NT2/D1 (cell line): ENCODE results near the gene EEF1AKMT3.

Experiments
- DNase-seq: peaks from one replicate; pipeline ENCODE4 v3.0.0-alpha.2; 2011; ENCODE audit warnings: low read depth, low spot score
- H3K27me3 ChIP-seq: 2 replicates; pipeline ENCODE4 v1.6.0; 2011; ENCODE audit warnings: mild to moderate bottlenecking; ENCODE audit not compliant: insufficient read length, insufficient read depth
- H3K36me3 ChIP-seq: 2 replicates; pipeline ENCODE4 v1.6.1; 2011; ENCODE audit warnings: mild to moderate bottlenecking, low read length, mixed read lengths; ENCODE audit not compliant: insufficient read depth, insufficient read length
- H3K4me1 ChIP-seq: 2 replicates; pipeline ENCODE4 v1.5.1; 2011; ENCODE audit not compliant: insufficient read depth, insufficient read length
- H3K4me3 ChIP-seq: 2 replicates; pipeline ENCODE4 v1.5.1; 2011; ENCODE audit warnings: low read depth; ENCODE audit not compliant: insufficient read length
- H3K9ac ChIP-seq: 2 replicates; pipeline ENCODE4 v1.6.0; 2011; ENCODE audit warnings: low read depth; ENCODE audit not compliant: insufficient read length
- H3K9me3 ChIP-seq: 2 replicates; pipeline ENCODE4 v1.5.1; 2011; ENCODE audit warnings: mild to moderate bottlenecking, low read length; ENCODE audit not compliant: insufficient read depth
- SUZ12 ChIP-seq: IDR thresholded peaks from 2 replicates; pipeline ENCODE4 v1.6.1; 2011; ENCODE audit not compliant: insufficient read length, insufficient read depth; ENCODE audit errors: extremely low read depth
- YY1 ChIP-seq: IDR thresholded peaks from 2 replicates; pipeline ENCODE4 v1.6.1; 2011; ENCODE audit not compliant: insufficient read length, insufficient read depth
- ZNF274 ChIP-seq: IDR thresholded peaks from 2 replicates; pipeline ENCODE4 v1.6.1; 2011; ENCODE audit warnings: mild to moderate bottlenecking, low read depth, low read length

The EEF1AKMT3 gene

DNA sequence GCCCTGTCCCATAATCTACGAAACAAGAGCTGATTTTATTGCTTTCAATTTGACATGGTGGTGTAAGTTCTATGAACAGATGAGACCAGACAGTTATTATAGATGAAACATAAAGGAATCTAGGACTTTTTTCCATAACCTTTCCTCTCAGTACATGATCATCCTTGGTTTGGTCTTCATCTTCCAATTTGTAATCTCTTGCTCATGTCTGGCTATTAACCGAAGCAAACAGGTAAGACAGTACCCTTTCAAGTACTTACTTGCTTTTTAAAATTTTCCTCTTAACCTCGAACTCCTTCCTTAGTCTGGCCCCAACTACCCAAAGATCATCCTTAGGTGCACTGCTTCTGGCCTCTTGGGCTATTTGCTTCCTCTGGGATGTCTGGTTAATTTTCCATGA lies 26.4 kb upstream of the EEF1AKMT3 start:
- Histone ChIP-seq H3K27me3 (peaks cover 9% of the 10 kb centered on the region), H3K9ac (peak overlapping the region; percentile 74), H3K36me3 (peaks cover 52% of the 10 kb centered on the region), H3K9me3 (no peaks in the 10 kb centered on the region), H3K4me3 (peak overlapping the region; percentile 76), H3K4me1 (peaks cover 7% of the 10 kb centered on the region)
- no peak for DNase-seq
- TF ChIP-seq YY1 (no peak), SUZ12 (no peak), ZNF274 (no peak)

DNA sequence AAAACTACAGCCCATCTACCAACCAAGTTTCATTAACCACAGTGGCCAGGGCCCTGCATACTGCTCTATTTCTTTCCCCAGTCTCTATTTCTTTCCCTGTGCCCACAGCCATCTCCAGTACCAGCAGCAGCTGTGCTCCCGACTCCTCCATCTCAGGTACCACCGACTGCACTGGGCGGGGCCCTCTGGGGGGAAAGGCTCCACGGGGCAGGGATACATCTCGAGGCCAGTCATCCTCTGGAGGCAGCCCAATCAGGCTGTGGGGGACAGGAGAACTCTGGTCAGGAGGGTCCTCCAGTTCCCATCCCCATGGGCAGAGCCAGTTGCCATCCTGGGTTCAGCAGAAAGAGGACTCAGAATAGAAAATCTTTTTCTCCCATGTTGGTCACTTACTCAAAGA lies 23.4 kb upstream of the EEF1AKMT3 start:
- no peaks in the 10 kb centered on the region for H3K9me3 ChIP-seq
- H3K4me1 ChIP-seq, result peaks cover 5% of the 10 kb centered on the region
- H3K4me3 ChIP-seq, result no peak overlapping the region
- no peak overlapping the region for H3K9ac ChIP-seq
- H3K36me3 ChIP-seq, result peaks cover 57% of the 10 kb centered on the region
- no peak for DNase-seq
- TF ChIP-seq ZNF274 (no peak), SUZ12 (no peak), YY1 (no peak)
- peaks cover 15% of the 10 kb centered on the region for H3K27me3 ChIP-seq

DNA sequence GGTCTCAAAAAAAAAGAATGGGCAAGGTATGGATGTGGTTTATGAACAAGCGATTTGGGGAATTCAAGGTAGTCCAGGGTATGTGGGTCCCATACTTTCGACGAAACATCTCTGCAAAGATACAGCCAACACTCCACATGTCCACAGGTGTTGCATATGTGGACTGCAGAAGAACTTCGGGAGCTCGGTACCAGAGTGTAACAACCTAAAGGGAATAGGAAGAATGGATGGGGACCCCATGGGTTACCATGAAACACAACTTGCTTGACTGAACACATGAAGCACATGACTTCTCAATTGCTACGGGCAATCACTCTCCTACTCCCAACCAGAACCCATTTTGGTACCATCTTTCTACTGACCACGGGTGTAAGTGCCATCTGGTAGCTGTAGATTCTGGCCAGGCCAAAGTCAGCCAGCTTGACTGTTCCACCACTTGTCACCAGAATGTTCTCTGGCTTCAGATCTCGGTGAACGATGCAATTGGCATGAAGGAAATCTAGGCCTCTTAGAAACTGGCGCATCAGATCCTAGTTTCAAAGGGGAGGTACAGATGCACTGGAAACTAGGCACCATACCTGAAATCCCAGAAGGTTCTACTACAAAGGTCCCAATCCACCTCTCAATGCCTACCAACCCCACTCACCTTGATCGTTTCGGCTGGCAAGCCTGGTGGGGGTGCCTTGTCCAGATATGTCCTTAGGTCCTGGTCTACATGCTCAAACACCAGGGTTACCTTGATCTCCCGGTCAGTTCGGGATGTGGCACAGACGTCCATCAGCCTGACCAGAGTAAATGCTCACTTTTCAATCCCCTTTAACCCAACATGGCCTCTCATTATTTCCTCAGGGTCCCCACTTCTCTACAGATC lies 21.6 kb upstream of the EEF1AKMT3 start:
- Histone ChIP-seq H3K27me3 (peaks cover 27% of the 10 kb centered on the region), H3K9ac (peak overlapping the region; percentile 95), H3K4me3 (peak overlapping the region; percentile 99), H3K4me1 (peaks cover 5% of the 10 kb centered on the region), H3K9me3 (no peaks in the 10 kb centered on the region), H3K36me3 (peaks cover 56% of the 10 kb centered on the region)
- TF ChIP-seq ZNF274 (no peak), SUZ12 (no peak), YY1 (no peak)
- no peak for DNase-seq

DNA sequence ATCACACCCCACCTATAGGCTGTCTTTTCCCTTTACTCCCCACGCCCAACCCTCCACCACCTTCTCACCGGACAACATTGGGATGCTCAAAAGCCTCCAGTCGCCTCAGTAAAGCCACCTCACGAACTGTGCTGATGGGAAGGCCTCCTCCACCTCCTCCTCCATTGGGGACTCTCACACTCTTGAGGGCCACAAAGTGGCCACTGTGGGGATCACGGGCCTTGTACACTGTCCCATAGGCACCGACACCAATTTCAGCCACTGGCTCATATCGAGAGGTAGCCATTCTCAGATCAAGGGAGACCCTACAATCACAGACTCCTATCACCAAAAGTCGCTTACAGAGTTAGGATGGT lies 21.0 kb upstream of the EEF1AKMT3 start:
- TF ChIP-seq YY1 (no peak), SUZ12 (no peak), ZNF274 (no peak)
- Histone ChIP-seq H3K9me3 (no peaks in the 10 kb centered on the region), H3K4me1 (peaks cover 5% of the 10 kb centered on the region), H3K36me3 (peaks cover 50% of the 10 kb centered on the region), H3K4me3 (peak overlapping the region; percentile 99), H3K9ac (peak overlapping the region; percentile 95), H3K27me3 (peaks cover 33% of the 10 kb centered on the region)
- no peak for DNase-seq

DNA sequence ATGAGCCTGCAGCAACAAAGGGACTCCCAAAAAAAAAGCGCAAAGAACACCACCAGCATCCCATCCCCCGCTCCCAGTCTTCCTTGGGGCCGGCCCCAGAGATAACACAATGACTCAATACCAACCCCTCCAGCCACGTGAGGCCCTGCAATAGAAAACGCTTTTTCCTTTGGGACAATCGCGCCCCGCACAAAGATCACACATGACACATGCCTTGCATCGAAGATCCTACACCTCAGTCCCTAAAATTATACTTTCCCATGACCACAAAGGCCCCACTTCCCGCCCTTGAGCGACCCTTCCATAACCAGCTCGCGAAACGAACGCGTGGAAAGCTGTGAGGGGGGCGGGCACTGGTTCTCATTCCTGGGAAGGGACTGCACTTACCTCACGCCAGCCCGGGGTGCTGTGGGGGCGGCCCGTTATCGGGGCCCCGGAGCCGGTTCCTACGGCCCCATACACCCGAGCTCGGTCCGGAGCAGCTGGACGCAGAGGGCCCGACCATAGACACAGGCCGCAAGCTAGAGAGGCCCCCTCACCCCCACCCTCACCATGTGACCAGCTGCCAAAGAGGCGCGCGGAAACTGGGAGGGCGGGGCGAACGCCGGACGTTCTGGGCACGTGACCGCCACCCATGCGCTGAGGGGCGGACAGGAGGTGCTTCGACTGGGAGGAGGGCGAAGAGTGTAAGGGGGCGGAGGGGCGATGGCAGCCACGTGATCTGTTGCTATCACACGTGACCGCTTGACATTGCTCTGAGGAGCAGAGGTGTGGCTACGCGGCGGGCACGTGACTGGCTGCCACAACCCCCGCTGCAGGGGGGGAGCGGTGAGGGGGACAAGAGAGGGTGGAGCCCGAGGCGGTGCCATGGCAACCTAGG lies 20.4 kb upstream of the EEF1AKMT3 start, which contains the start of gene CDK4:
CDK4 (minus strand) TSS at position 523 of the 880 bp plus-strand sequence. CDS start 593 bp downstream, outside the sequence.
- H3K4me1 ChIP-seq, result peaks cover 7% of the 10 kb centered on the region
- peak; percentile 99 for DNase-seq
- no peaks in the 10 kb centered on the region for H3K9me3 ChIP-seq
- H3K36me3 ChIP-seq, result peaks cover 44% of the 10 kb centered on the region
- peak within 1 kb of the TSS; percentile 99 for H3K4me3 ChIP-seq
- peaks cover 40% of the 10 kb centered on the region for H3K27me3 ChIP-seq
- peak within 1 kb of the TSS; percentile 95 for H3K9ac ChIP-seq
- TF ChIP-seq ZNF274 (no peak), SUZ12 (no peak), YY1 (no peak)

DNA sequence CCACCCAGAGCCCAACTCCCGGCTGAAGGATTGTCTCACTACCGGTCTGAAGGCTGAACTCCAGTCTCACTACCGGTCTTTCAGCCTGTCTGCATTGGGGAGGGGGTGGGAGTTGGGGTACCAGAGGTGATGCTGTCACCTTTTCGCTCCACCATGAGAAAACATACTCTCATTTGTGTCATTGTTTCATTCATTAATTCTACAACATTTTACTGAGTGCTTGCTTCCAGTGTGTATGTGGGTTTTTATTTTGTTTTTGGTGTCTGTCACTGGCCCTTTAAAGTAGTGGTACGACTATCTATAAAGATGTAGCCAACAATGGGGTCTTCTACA lies 19.8 kb upstream of the EEF1AKMT3 start:
- H3K36me3 ChIP-seq, result peaks cover 38% of the 10 kb centered on the region
- peaks cover 45% of the 10 kb centered on the region for H3K27me3 ChIP-seq
- H3K9me3 ChIP-seq, result no peaks in the 10 kb centered on the region
- H3K4me3 ChIP-seq, result no peak overlapping the region
- no peak for TF ChIP-seq YY1
- no peak for TF ChIP-seq SUZ12
- TF ChIP-seq ZNF274, result no peak
- H3K4me1 ChIP-seq, result peaks cover 7% of the 10 kb centered on the region
- DNase-seq, result no peak
- H3K9ac ChIP-seq, result no peak overlapping the region

DNA sequence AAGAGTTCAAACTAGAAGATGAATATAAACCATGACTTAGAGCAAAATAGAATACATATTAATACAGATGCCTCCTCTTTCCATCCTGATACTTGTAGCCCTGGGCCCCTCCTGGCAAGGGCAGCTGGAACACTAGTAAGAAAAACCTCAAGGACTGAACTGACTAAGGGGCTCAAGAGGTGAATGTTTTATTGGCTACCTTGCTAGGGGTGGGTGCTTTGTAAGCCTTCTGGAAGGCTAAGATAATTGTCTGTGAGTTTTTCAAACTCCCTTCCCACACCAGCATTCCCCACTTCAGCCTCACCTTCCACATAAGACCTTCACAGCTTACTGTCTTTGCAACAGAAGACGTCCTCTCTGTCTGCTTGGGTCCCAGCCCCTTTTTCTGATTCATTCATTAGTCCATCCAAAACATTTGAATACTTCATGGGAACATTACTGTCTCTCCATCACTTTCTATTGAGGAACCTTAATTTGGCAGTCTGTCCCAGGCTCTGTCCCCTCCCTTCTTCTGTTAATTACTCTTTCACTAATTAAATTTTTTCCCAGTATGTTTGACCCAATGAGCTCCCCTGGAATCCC lies 18.6 kb upstream of the EEF1AKMT3 start:
- Histone ChIP-seq H3K36me3 (peaks cover 27% of the 10 kb centered on the region), H3K27me3 (peaks cover 57% of the 10 kb centered on the region), H3K4me3 (no peak overlapping the region), H3K9me3 (no peaks in the 10 kb centered on the region), H3K4me1 (peaks cover 7% of the 10 kb centered on the region), H3K9ac (no peak overlapping the region)
- no peak for DNase-seq
- TF ChIP-seq YY1, result no peak
- no peak for TF ChIP-seq ZNF274
- TF ChIP-seq SUZ12, result no peak
